ENCODE data around the gene ZBTB33.

Gene ZBTB33

DNA sequence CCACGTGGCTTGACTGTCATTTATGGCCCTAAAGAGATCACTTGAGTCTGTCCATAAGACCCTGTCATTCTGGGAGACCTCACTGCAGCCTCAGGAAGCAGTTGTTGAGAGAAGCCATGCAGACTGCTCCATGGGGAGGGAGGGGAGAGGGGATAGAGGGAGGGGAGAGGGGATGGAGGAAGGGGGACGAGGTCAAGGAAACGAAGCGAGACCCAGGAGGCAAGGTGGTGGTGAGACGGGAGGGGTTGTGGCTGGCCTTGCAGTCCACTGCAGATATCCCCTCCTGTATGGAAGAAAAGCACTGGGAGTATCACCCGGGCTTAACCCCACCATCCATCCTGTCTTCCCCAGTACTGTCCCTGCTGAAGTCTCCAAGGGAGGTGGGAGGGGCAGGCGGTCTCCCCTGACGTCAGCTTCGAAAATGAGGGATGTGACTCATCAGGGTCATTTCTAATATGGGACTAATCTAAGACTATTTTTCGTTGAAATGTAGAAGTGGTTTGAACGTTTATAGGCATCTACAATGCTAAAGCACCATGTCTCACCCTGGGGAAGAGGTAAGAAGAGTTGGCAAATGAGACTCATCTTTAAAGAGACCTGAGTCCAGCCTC, 55.0 kb downstream of the ZBTB33 start:
- TF ChIP-seq GATA1 (IDR thresholded peaks at IDR 0.05; ENCODE audit: low read depth, low read length) (no peak), POLR2A (IDR thresholded peaks at IDR 0.05; ENCODE audit: low read length) (no peak)
- peak in 1 of 2 experiments; percentile 4 for DNase-seq

DNA sequence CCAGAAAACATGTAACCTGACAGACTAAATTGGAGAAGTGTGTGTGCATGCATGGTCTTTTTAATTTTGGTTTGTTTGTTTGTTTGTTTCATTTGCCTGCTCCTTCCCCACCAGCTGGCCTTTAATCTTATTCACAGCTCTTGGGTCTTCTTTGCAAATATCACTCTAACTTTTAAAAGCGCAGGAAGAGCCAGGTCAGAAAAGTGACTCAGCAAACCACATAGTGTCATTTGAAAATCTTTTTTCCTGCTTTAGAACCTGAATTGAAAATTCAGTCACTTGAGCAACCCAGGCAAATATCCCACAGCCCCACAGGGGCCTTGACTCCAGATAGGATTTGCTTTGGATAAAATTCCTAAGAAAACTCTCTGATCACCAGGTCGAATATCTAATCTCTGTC, 56.0 kb downstream of the ZBTB33 start:
- no peak for TF ChIP-seq POLR2A (IDR thresholded peaks at IDR 0.05; ENCODE audit: low read length)
- TF ChIP-seq GATA1 (IDR thresholded peaks at IDR 0.05; ENCODE audit: low read depth, low read length), result no peak
- DNase-seq, result no peak

All from erythroblast (primary cell).